GM19351 (cell line): ENCODE data around the gene DCAF6.
A peak's percentile ranks its signal among the peaks of the same experiment; 100 is the strongest.
"Not testable (repeated sequence)": the region's sequence is repeated elsewhere in the genome, so short reads cannot be mapped to it uniquely, and the experiment has no call there.

ENCODE experiments used
- ATAC-seq: cut with Tn5 transposase; IDR thresholded peaks from one replicate; pipeline ENCODE4 v1.9.1; 2021; ENCODE audit warnings: mild to moderate bottlenecking, moderate library complexity; ENCODE audit not compliant: unreplicated experiment

Gene DCAF6, protein sequence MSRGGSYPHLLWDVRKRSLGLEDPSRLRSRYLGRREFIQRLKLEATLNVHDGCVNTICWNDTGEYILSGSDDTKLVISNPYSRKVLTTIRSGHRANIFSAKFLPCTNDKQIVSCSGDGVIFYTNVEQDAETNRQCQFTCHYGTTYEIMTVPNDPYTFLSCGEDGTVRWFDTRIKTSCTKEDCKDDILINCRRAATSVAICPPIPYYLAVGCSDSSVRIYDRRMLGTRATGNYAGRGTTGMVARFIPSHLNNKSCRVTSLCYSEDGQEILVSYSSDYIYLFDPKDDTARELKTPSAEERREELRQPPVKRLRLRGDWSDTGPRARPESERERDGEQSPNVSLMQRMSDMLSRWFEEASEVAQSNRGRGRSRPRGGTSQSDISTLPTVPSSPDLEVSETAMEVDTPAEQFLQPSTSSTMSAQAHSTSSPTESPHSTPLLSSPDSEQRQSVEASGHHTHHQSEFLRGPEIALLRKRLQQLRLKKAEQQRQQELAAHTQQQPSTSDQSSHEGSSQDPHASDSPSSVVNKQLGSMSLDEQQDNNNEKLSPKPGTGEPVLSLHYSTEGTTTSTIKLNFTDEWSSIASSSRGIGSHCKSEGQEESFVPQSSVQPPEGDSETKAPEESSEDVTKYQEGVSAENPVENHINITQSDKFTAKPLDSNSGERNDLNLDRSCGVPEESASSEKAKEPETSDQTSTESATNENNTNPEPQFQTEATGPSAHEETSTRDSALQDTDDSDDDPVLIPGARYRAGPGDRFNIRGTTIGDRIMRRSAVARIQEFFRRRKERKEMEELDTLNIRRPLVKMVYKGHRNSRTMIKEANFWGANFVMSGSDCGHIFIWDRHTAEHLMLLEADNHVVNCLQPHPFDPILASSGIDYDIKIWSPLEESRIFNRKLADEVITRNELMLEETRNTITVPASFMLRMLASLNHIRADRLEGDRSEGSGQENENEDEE

DNA sequence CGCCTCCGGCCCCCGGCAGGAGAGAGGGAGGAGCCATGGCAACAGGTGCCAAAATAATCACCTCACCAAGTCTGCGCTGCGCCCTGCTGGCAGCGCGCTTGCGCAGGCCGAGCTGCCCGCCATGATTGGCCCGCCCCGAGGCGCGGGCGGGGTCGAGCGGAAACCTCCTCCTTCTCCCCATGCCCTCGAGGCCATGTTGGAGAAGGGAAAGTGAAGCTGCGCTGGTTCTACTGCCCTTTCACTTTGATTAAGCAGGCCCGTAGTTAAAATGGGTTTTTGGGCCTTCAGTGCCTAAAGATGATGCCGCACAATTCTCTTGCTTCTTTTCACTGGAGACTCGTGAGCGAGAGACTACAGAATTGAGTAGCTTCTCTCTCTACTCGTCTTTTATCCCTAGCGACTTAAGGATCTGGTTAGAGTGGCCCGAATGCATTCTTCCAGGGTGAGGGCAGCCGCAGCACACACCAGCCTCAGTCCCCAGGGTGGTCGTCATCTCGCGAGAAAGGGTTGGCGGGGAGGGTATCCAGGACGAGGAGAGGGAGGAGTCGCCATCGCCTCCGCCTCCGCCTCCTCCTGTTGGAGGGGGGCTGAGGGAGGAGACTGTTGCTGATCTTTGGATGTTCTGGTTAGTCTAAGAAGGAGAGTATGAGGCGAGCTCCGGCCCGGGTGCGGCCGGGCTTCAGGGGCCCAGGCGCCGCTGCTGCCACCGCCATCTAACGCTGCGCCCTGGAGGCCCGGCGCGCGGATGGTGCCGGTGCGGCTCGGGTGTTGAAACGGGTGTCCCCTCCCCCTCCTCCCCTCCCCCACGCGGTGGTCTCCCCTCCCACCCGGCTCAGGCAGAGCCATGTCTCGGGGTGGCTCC, at the start of gene DCAF6:
Gene DCAF6, plus strand, starts transcription at position 616 of the 862 bp plus-strand sequence. Its CDS starts 229 bp downstream, at position 845.
- peak; percentile 73 for ATAC-seq

DNA sequence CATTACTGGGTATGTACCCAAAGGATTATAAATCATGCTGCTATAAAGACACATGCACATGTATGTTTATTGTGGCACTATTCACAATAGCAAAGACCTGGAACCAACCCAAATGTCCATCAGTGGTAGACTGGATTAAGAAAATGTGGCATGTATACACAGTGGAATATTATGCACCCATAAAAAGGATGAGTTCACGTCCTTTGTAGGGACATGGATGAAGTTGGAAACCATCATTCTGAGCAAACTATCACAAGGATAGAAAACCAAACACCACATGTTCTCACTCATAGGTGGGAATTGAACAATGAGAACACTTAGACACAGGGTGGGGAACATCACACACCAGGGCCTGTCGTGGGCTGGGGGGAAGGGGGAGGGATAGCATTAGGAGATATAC, 49.3 kb upstream of the DCAF6 start:
- not testable (repeated sequence) for ATAC-seq

DNA sequence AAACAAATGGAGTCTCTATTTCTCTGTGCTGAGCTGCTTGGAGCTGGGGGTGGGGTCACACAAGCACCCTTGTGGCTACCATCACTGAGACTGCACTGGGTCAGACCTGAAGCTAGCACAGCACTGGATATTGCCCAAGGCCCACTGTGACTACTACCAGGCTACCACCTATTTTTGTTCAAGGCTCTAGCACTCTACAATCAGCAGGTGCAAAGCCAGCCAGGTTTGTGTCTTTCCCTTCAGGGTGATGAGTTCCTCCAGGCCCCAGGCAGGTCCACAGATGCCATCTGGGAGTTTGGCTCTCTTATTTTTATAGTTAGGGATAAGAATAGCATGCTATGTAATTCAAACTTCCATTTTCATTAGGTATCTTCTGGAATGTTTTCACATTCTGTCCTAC, 46.1 kb upstream of the DCAF6 start:
- ATAC-seq: no peak

DNA sequence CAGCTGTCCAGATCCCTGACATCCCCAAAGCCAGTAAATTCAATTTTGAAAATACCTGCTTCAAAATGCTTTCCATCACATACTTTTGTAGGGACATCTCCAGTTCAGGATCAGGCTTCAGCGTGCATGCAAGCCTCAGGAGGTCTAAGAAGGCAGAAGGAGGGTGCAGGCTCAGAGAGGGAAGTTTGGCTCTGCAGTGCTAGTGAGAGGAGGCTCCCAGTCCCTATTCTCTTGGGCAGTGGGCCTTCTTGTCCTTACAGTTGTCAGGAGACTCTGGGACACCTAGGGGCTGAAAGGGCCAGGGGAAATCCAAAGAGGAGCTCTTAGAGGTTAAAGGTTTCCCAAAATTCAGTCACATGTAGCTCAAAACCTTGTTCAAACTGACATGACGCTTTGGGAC, 42.7 kb upstream of the DCAF6 start:
- ATAC-seq: no peak

DNA sequence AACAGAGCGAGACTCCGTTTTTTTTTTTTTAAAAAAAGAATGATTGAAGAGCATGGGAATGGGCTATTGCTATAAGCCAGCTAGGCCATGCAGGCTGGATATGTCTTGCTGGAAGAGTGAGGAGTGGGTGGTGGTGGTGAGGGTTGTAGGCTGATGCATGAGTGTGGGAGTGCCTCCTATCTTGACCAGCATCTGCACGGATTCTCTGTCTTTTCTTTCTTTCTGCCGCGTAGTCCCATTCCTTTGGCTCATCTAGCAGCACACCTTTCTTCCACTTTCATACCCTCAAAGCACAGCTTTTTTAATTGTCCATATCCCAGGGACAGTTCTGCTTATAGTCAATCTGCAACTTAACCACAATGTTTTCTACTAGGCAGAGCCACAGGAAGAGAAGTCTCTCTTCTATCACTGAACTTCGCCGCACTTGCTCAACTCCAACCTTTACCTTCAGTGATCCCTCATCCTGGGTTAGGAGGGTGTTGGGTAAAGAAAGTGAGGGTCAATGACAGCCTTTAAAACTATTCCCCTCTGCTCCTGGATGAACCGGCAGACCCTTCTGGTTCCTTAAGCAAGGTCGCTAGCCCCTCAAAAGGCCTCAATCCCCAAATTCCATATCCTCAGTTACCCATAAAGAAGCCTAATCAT, 37.8 kb upstream of the DCAF6 start:
- no peak for ATAC-seq

DNA sequence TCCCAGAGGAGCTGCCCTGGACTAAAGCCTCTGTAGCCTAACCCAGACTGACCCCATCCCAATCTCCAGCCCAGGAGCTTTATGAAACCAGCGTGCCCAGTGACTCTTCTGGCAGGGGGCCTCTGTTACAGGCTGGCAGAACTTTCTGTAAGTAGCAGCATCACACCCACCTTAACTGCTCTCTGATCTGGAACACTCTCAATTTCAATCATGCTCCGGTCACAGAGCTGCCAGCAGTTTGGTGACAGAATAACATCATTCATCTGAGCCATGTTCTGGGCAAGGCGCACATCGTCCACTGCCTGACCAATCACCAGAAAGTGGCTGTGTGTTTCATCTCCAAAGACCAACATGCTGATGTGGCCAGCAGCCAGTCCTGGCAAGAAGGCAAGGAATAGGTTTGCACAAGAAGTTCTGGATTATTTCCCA, 37.2 kb upstream of the DCAF6 start:
- peak; percentile 85 for ATAC-seq

DNA sequence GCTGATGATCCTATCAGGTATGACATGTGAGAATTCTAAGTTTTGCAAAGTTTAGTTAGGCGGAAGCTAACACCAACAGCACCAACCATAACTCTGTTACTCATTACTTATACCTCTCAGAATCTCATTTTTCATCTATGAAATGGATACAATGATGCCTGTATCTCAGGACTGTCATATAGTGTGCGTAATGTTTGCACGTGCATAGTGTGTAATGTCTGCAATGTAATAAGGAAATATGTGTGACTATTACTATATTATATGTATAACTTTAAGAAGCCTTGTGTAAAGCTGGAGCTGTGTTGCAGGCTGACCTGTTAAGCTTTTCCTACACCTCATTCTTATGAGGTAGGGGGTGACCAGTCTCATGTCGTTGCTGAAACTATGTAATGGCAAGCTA, 35.6 kb upstream of the DCAF6 start:
- ATAC-seq: no peak

DNA sequence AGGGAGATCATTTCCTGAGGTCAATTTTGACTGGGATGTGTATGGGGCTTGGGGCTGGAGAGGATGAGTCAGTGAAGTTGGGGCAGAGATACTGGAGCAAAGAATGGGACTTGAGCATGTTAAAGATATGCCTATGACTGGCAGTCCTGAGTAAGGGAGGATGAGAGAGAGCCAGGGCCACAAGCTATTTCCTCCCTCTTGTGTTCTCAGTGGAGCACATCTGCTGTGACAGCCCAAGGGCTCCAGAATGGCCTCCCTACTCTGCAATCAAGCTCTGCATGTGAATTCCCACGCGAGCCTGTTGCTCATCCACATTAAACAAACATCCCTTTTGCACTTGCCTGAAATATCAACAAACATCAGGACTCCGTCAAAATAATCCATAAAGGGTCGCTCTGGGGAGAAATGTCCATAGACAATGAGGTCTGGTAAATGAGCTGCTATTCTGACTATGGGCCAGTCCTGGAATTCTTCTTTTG, 31.8 kb upstream of the DCAF6 start:
- no peak for ATAC-seq

DNA sequence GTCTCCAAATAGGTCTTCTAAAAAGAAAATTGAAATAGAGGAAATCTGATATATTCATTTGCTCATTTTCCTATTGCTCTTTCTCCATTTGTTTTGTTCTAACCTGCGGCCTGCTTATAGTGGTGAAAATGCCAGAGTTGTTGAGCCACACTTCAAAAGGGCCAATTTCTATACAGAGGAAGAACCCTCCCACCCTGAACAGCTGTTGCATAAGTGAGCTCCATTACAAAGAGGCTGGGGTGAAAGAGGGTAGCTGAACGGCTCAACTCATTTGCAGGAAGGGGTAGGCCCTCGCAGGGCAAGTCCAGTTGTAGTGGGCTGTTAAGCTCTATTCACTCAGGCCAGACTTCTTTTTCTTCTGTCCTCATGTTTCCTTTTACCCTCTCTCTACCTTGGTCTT, 31.3 kb upstream of the DCAF6 start:
- no peak for ATAC-seq

DNA sequence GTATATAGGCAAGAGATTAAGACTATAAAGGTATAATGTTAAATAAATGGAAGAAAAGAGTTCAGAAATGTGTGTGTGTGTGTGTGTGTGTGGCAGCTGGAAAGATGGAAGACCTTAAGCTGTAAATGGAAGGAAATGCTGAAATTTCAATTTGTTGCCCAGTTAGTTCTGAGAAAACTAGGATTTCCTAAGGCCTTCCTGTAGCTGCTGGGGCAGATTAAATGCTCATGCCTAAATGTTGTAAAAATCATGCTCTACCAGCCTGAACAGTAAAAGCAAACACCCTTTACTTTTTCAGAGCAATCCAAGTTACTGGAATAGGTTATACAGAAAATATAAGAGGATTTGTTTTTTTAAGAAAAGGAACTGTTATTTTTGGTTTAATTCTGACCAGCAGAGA, 30.8 kb upstream of the DCAF6 start:
- ATAC-seq: no peak

DNA sequence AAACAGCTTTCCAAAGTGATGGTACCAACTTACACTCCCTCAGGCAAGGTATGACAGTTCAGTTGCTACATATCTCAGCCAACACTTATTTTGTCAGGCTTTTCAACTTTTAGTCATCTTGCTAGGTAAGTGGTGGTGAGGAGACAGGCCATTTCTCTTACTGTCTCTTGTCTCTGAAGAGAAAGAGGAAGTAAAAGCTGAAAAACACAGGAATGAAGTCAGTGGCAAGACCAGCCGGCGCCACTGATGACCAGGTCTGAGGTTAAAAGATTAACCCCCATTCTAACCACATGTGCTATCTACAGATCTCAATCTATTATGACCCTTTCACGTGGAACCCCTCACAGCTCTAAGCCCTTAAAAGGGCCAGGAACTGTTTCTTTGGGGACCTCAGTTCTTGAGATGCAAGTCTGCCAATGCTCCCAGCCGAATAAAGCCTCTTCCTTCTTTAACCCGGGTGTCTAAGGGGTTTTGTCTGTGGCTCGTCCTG, 26.7 kb upstream of the DCAF6 start:
- ATAC-seq: peak; percentile 48

DNA sequence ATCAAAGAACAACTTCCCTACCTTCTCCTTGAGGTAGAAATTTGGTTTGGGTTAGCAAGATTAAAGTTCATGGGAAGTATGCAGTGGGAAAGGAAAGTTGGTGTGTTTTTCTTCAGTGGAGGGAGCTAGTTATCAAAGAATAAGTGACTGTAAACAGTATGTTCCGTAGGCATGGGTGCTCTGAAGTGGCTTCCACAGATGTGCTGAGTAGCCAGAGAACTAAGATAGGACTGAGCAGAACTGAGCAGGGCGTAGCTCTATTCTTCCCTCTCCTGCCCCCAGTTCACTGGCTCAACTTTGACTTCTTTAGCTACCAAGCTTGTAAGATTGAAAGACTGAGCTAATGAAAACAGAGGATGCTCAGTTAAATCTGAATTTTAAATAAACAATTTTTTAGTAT, 26.0 kb upstream of the DCAF6 start:
- ATAC-seq: no peak

DNA sequence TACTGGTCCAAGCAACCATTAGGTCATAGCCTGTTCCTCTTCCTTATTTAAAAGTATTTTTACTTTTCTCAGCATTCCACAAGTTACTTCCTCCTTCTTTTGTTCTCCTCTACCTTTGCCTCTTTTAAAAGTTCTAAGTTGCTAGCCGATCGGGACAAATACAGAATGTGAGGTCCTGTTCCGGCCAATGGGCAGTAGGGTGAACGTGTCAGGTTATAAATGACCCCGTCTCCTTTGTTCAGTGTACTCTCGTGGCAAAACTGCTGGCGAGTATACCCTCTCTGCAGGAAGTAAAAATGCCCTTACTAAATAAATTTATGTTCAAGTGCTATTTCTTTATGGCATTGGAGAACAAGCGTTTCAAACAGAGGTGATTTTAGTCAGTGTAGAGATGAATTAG, 25.1 kb upstream of the DCAF6 start:
- no peak for ATAC-seq

DNA sequence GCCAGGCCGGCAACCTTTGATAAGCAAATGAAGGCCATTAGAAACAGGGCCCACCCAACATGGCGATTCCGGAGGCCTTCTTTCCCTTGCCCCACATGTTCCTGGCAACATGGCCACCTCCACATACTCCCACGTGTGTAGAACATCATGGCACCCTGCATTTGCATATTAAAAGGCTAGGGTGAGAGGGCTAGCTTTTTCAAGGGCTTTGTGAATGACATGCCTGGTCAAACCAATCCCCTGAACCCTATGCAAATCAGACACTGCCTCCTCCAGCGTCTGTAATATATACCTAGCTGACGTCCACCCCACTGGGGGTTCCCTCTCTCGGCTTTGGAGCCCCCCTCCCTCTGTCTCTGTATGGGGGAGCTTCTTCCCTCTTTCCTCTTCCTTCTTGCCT, 24.2 kb upstream of the DCAF6 start:
- ATAC-seq: no peak

DNA sequence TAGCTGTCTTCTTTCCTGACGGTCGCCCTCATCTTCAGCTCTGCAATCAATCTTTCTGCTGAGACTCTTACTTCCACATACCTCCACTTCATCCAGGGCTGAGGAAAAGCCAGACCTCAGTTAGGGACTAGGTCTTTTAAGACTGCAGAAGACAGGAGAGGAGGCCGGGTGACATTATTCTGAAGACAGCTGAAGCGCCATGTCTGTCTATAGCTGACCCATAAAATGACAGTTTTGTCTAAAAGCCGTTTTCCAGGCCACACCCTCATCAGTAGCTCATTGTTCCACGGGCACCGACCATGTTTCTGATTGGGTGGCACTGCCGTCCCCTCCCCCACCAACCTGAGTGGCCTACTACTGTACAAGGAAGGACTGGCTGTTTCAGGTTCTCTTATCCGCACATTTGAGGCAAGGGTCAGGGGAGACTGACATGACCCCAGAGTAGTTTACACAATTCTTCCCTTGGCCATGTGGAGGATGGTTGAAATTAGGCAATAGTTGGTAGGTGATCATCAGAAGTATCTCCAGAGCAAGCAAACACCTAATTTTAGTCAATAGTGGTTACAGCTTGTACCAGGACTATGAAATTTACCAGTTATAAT, 22.5 kb upstream of the DCAF6 start, which contains the start of gene ADCY10:
Gene ADCY10, minus strand, starts transcription at position 240 of the 602 bp plus-strand sequence. CDS start 8,994 bp downstream, outside the sequence.
- ATAC-seq: no peak

DNA sequence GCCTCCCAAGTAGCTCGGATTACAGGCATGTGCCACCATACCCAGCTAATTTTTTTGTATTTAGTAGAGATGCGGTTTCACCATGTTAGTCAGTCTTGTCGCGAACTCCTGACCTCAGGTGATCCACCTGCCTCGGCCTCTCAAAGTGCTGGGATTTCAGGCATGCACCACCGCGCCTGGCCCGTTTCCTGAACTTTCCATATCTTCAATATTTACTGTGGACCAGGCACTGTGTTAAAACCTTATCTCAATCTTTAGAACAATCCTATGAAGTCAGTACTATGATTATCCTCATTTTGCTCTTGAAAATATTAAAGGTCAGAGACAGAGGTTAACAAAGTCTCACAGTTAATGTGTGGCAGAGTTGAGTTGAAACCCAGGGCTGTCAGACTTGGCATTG, 20.9 kb upstream of the DCAF6 start:
- no peak for ATAC-seq

DNA sequence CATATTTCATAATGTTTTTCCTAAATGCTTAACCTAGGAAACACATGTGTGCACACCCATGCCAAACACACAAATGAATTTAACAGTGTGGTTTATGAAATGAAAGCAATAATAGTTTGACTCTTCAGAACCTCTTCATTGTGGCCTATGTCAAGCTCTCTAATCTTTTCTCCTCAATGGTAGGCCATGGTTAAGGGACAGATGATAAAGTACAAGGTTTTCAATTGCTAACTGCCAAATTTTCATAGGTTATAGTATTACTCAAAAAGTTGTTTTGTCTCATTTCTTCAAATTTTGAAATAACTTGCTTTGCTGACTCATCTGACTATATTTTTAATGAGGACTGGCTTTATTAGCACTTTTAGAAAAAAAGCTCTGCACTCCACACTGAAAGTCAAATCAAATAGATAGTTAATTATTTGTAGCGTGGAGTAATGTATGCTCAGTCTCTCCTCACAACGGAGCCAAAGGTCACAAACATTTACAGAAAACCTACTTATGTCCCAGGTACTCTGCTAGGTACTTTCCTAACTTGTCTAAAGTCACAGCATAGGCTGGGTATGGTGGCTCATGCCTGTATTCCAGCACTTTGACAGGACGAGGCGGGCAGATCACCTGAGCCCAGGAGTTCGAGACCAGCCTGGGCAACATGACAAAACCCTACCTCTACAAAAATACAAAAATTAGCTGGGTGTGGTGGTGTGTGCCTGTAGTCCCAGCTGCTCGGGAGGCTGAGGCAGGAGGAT, 19.5 kb upstream of the DCAF6 start:
- no peak for ATAC-seq

DNA sequence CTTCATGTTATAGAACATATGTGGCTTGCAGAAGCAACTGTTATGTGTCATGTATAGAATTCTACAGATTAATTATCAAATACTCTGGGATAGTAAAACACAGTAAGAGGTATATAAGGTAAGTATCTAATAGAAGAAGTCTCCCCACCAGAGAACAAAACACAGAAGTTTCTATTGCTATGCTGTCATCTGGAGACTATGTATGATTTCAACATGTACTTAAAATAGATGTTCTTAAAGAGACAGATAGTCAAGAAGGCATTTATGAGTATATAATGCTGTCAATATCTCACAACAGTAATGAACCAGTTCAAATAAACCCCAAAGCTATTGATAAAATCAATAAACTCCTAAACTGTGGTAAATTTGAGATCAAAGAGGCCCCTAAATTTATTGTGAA, 14.5 kb upstream of the DCAF6 start:
- ATAC-seq: no peak

DNA sequence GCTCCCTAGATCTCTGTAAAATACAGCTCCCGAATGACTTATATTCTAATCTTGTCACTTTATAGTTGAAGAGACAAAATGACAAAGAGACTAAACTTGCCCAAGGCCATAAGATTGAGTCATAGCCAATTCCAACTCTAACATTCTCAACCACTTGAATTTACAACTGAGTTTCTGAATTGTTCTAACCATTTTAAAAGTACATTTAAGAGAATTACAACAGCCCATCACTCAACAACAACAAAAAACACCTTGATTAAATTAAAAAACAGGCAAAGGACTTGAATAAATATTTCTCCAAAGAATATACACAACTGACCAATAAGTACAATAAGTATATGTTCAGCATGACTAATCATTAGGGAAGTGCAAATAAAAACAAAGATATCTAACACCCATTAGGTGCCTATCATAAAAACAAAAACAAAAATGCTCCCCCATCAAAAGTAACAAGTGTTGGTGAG, 13.8 kb upstream of the DCAF6 start:
- no peak for ATAC-seq
